ENCODE measurements around the gene RALGAPA1.

Gene RALGAPA1

DNA sequence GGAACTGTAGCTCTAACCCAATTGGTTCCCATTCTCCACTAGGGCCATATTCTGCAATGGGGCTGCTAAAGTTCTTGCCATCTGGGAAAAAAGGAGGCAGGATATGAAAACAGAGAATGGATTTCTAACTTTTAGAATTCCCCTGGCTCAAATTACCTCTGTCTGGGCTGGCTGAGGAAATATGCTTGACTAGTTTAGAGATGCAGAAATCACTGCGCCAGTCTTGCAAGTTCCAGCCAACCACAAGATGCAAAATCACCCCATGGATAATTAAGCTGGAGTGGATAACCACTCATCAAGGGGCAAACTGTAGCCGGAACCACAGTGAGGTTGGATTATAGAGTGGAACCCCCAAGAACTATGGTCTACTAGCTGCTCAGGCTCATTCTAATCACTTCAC is 126.3 kb downstream of the RALGAPA1 start:
- Histone ChIP-seq H3K27ac (no peak overlapping the region), H3K4me3 (ENCODE audit: low read depth, low read length) (no peak overlapping the region), H3K9me3 (ENCODE audit: severe bottlenecking) (no peaks in the 10 kb centered on the region), H3K36me3 (peaks cover 6% of the 10 kb centered on the region), H3K27me3 (ENCODE audit: insufficient read depth, low read depth, severe bottlenecking) (no peaks in the 10 kb centered on the region)
- no peak for DNase-seq
- TF ChIP-seq, protein P1, sequence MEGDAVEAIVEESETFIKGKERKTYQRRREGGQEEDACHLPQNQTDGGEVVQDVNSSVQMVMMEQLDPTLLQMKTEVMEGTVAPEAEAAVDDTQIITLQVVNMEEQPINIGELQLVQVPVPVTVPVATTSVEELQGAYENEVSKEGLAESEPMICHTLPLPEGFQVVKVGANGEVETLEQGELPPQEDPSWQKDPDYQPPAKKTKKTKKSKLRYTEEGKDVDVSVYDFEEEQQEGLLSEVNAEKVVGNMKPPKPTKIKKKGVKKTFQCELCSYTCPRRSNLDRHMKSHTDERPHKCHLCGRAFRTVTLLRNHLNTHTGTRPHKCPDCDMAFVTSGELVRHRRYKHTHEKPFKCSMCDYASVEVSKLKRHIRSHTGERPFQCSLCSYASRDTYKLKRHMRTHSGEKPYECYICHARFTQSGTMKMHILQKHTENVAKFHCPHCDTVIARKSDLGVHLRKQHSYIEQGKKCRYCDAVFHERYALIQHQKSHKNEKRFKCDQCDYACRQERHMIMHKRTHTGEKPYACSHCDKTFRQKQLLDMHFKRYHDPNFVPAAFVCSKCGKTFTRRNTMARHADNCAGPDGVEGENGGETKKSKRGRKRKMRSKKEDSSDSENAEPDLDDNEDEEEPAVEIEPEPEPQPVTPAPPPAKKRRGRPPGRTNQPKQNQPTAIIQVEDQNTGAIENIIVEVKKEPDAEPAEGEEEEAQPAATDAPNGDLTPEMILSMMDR (IDR thresholded peaks at IDR 0.05; ENCODE audit: low read depth, low read length) = no peak

DNA sequence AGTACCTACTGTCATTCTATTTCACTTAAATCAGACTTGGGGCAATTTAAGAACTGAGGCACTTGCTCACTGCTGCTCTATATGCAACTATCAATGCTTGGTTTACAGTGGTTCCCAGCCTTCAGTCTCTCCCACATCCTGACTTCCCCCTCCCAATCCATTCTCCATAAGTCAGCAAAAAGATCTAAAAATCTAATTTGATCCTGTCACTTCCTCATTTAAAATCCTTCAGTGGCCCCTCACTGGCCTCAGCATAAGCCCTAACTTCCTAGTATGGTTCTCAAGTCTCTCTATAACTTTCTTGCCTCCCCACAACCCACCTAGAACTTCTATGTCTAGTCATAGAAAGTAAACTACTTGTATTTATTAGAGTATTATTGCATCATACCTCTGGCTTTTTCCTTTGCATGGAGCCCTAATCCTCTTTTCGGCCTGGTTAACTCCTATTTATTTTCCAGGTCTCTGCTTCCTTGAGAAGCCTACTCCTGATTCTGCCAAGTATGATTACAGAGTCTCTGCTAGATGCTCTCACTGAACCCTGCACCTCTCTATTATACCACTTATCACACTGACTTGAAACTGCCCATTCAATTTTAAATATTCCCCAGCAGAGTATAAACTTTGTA is 130.6 kb downstream of the RALGAPA1 start:
- Histone ChIP-seq H3K27me3 (ENCODE audit: insufficient read depth, low read depth, severe bottlenecking) (no peaks in the 10 kb centered on the region), H3K4me3 (ENCODE audit: low read depth, low read length) (no peak overlapping the region), H3K36me3 (peaks cover 20% of the 10 kb centered on the region), H3K9me3 (ENCODE audit: severe bottlenecking) (no peaks in the 10 kb centered on the region), H3K27ac (peak overlapping the region; percentile 65)
- peak; percentile 30 for DNase-seq
- TF ChIP-seq, protein P1 (IDR thresholded peaks at IDR 0.05; ENCODE audit: low read depth, low read length) = no peak

DNA sequence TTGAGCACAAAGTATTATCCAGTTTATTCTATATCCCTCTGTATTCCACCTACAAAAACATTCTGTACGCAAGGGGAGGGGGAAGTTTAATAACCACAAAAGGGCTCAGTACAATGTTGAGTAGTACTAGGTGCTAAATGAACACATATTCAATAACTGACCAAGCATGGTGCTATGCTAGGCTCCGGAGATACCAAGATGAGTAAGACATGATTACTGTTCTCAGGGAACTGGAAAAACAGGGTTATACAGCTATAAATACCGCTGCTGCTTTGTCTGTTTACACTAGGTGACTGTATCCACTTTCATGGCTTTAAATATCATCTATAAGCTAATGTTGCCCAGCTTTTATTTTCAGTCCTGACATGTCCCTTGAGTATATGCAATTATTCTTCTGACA is 139.3 kb downstream of the RALGAPA1 start:
- no peak for DNase-seq

DNA sequence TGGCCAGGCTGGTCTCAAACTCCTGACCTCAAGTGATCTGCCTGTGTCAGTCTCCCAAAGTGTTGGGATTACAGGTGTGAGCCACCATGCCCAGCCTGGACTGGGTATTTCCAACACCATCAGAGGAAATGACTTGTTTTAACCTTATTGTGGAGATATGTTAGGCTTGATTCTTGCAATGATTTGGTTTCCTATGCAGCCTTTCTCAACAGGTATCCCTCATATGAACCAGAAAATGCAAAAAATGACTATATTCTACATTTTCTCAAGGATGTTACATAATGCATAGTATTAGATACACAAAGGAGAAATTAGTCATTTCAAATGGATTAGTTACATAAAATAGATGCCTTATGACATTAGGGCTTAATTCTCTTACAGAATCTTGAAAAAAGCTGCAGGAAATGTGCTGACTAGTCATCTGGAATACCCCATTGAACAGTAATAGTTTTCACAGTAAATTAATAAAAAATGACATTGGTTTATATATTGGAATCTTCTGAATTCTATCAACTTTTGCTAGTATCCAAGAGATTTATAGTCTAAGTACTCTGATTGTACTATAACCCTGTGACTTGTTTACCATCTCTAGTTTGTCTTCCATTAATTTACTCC is 142.6 kb downstream of the RALGAPA1 start:
- H3K4me3 ChIP-seq (ENCODE audit: low read depth, low read length) = no peak overlapping the region
- no peak overlapping the region for H3K27ac ChIP-seq
- no peak for DNase-seq
- H3K36me3 ChIP-seq = peaks cover 11% of the 10 kb centered on the region; the same call in 1 of the 2 replicates
- no peaks in the 10 kb centered on the region for H3K9me3 ChIP-seq (ENCODE audit: severe bottlenecking)
- TF ChIP-seq, protein P1 (IDR thresholded peaks at IDR 0.05; ENCODE audit: low read depth, low read length) = no peak
- H3K27me3 ChIP-seq (ENCODE audit: insufficient read depth, low read depth, severe bottlenecking) = no peaks in the 10 kb centered on the region

More for the DNA sequence above, 139.3 kb downstream of the RALGAPA1 start:
- H3K36me3 ChIP-seq = peaks cover 17% of the 10 kb centered on the region
- no peak overlapping the region for H3K4me3 ChIP-seq (ENCODE audit: low read depth, low read length)
- H3K27me3 ChIP-seq (ENCODE audit: insufficient read depth, low read depth, severe bottlenecking) = no peaks in the 10 kb centered on the region
- TF ChIP-seq, protein P1 (IDR thresholded peaks at IDR 0.05; ENCODE audit: low read depth, low read length) = no peak
- no peaks in the 10 kb centered on the region for H3K9me3 ChIP-seq (ENCODE audit: severe bottlenecking)
- H3K27ac ChIP-seq = no peak overlapping the region

- Histone ChIP-seq H3K27me3 (ENCODE audit: insufficient read depth, low read depth, severe bottlenecking) (no peaks in the 10 kb centered on the region), H3K36me3 (no peaks in the 10 kb centered on the region; the same call in none of the 2 replicates), H3K4me3 (ENCODE audit: low read depth, low read length) (no peak overlapping the region), H3K9me3 (ENCODE audit: severe bottlenecking) (no peaks in the 10 kb centered on the region), H3K27ac (peak overlapping the region; percentile 29; the same call in 1 of the 2 replicates)
- TF ChIP-seq, protein P1 (IDR thresholded peaks at IDR 0.05; ENCODE audit: low read depth, low read length) = no peak
- DNase-seq = no peak
Measured at GRCh38 chr14:35661875-35662274, 147.2 kb downstream of the RALGAPA1 start.

Data from WERI-Rb-1 (cell line).